Mesenchymal stem cell (in vitro differentiated cells and primary cell): ENCODE measurements around the gene LY86.

ENCODE experiments used
- DNase-seq: peaks from one replicate; pipeline ENCODE4 v3.0.0-alpha.2; 2013
- H2AFZ ChIP-seq: one replicate; pipeline ENCODE4 v1.6.1; 2013; ENCODE audit warnings: low read depth, mild to moderate bottlenecking, control low read depth, inconsistent platforms, low read length, moderate library complexity
- H2AK5ac ChIP-seq: 2 replicates; pipeline ENCODE4 v1.6.1; 2013; ENCODE audit warnings: low read length, moderate library complexity, mild to moderate bottlenecking, inconsistent platforms; ENCODE audit not compliant: severe bottlenecking
- H2BK120ac ChIP-seq: one replicate; pipeline ENCODE4 v1.6.1; 2013; ENCODE audit warnings: low read depth, mild to moderate bottlenecking, inconsistent platforms, low read length, moderate library complexity
- H2BK12ac ChIP-seq, 2 experiments: one replicate each; pipeline ENCODE4 v1.6.1; 2013; ENCODE audit warnings: inconsistent platforms in 2 of 2, low read length in 2 of 2, mild to moderate bottlenecking in 2 of 2, moderate library complexity in 2 of 2, control low read depth in 1 of 2
- H2BK15ac ChIP-seq: one replicate; pipeline ENCODE4 v1.6.1; 2013; ENCODE audit warnings: mild to moderate bottlenecking, low read depth, inconsistent platforms; ENCODE audit not compliant: poor library complexity, severe bottlenecking
- H2BK5ac ChIP-seq: 2 replicates; pipeline ENCODE4 v1.6.1; 2013; ENCODE audit warnings: low read depth, mild to moderate bottlenecking, low read length, control low read depth, inconsistent platforms; ENCODE audit not compliant: poor library complexity, severe bottlenecking
- H3K14ac ChIP-seq, 2 experiments: one replicate each; pipeline ENCODE4 v1.6.1; 2013; ENCODE audit warnings: inconsistent platforms in 2 of 2, low read length in 2 of 2, control low read depth in 1 of 2, mild to moderate bottlenecking in 1 of 2, moderate library complexity in 1 of 2
- H3K18ac ChIP-seq, 2 experiments: one replicate each; pipeline ENCODE4 v1.6.1; 2013; ENCODE audit warnings: inconsistent platforms in 2 of 2, low read length in 2 of 2, control low read depth in 1 of 2, low read depth in 1 of 2, mild to moderate bottlenecking in 1 of 2
- H3K23ac ChIP-seq, 2 experiments: one replicate each; pipeline ENCODE4 v1.6.1; 2013; ENCODE audit warnings: inconsistent platforms in 2 of 2, low read length in 2 of 2, mild to moderate bottlenecking in 2 of 2, moderate library complexity in 2 of 2, control low read depth in 1 of 2
- H3K27ac ChIP-seq: 2 replicates; pipeline ENCODE4 v1.5.1; 2013; ENCODE audit warnings: mild to moderate bottlenecking, moderate library complexity, low read length, control low read depth, inconsistent platforms; ENCODE audit not compliant: poor library complexity, severe bottlenecking
- H3K27me3 ChIP-seq, 2 experiments: 2 replicates each; pipeline versions ENCODE4 v1.6.1 to v1.7.0; 2013; ENCODE audit warnings: low read length in 2 of 2, mild to moderate bottlenecking in 2 of 2, moderate library complexity in 2 of 2, control low read depth in 1 of 2, inconsistent platforms in 1 of 2; ENCODE audit not compliant: control insufficient read depth in 1 of 2, insufficient read depth in 1 of 2
- H3K36me3 ChIP-seq, 2 experiments: 2 replicates each; pipeline versions ENCODE4 v1.6.1 to v1.7.0; 2013; ENCODE audit warnings: low read length in 2 of 2, control low read depth in 1 of 2, inconsistent platforms in 1 of 2, low read depth in 1 of 2, mild to moderate bottlenecking in 1 of 2; ENCODE audit not compliant: insufficient read depth in 2 of 2, control insufficient read depth in 1 of 2
- H3K4ac ChIP-seq, 2 experiments: one replicate each; pipeline ENCODE4 v1.6.1; 2013; ENCODE audit warnings: inconsistent platforms in 2 of 2, low read length in 2 of 2, mild to moderate bottlenecking in 2 of 2, moderate library complexity in 2 of 2, control low read depth in 1 of 2, low read depth in 1 of 2
- H3K4me1 ChIP-seq: 2 replicates; pipeline ENCODE4 v1.6.1; 2013; ENCODE audit warnings: low read depth, low read length, control low read depth; ENCODE audit not compliant: control insufficient read depth, insufficient read depth
- H3K4me2 ChIP-seq: 2 replicates; pipeline ENCODE4 v1.6.1; 2013; ENCODE audit warnings: low read length, mild to moderate bottlenecking, inconsistent platforms; ENCODE audit not compliant: poor library complexity, severe bottlenecking
- H3K4me3 ChIP-seq, 2 experiments: 2 replicates each; pipeline versions ENCODE4 v1.5.1 to v1.7.0; 2013; ENCODE audit warnings: low read length in 2 of 2, mild to moderate bottlenecking in 2 of 2, control low read depth in 1 of 2, low read depth in 1 of 2; ENCODE audit not compliant: insufficient read depth in 1 of 2
- H3K79me1 ChIP-seq: replicated peaks from 2 replicates; pipeline ENCODE4 v1.6.1; 2013; ENCODE audit warnings: mild to moderate bottlenecking, control low read depth, low read length, inconsistent platforms; ENCODE audit not compliant: poor library complexity, severe bottlenecking
- H3K9ac ChIP-seq: 2 replicates; pipeline ENCODE4 v1.7.0; 2013; ENCODE audit warnings: mild to moderate bottlenecking, low read length, moderate library complexity
- H3K9me3 ChIP-seq: 2 replicates; pipeline ENCODE4 v1.7.0; 2013; ENCODE audit warnings: mild to moderate bottlenecking, low read length; ENCODE audit not compliant: control insufficient read depth
- H4K8ac ChIP-seq: one replicate; pipeline ENCODE4 v1.6.1; 2013; ENCODE audit warnings: inconsistent platforms, mild to moderate bottlenecking, low read length, moderate library complexity
- H4K91ac ChIP-seq: one replicate; pipeline ENCODE4 v1.6.1; 2013; ENCODE audit warnings: mild to moderate bottlenecking, low read length, inconsistent platforms
- WGBS: methylation state at CpG from one replicate; pipeline ENCODE4 v1.1.7; 2013; ENCODE audit warnings: mixed read lengths; 5-methylcytosine and 5-hydroxymethylcytosine counted together

The LY86 gene

DNA sequence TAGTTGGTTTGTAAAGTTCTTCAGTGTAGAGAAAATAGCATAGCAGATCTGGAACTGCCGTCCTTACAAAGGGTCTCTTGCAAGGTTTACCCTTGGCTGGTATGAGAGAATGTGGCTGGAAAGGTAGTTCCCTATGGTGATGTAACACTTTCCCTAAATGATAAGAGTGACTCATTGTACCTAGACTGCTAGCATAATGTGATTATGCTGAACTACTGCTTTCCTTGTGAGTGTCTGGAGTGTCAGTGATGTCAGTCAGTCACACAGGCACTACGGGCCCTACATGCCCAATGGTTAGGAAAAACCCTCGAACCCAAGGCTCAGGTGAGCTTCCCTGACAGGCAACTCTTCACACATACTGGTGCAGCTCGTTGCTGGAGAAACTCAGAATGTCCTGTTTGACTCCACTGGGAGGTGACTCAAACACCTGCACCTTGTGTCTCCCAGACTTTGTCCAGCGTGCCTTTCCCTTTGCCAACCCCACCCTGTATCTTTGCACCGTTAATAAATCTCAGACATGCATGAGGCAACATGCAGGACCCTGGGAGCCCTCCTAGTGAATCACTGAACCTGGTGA lies 28.4 kb upstream of the LY86 start:
- no peak overlapping the region for H3K4me3 ChIP-seq
- H4K8ac ChIP-seq = no peak overlapping the region
- 59% methylated on average over 6 of the region's 6 CpGs for WGBS
- H4K91ac ChIP-seq = no peak overlapping the region
- no peak overlapping the region for H2BK12ac ChIP-seq
- H2BK15ac ChIP-seq = no peak overlapping the region
- no peak overlapping the region for H3K18ac ChIP-seq
- H3K27me3 ChIP-seq = peaks cover 0 to 41% of the 10 kb centered on the region in 2 experiments
- H3K4me2 ChIP-seq = no peak overlapping the region
- no peaks in the 10 kb centered on the region for H3K9me3 ChIP-seq
- H2BK120ac ChIP-seq = no peak overlapping the region
- H3K36me3 ChIP-seq = no peaks in the 10 kb centered on the region
- H3K4me1 ChIP-seq = no peaks in the 10 kb centered on the region
- H2AK5ac ChIP-seq = no peak overlapping the region
- H3K79me1 ChIP-seq = no peaks in the 10 kb centered on the region
- no peak overlapping the region for H3K9ac ChIP-seq
- H3K23ac ChIP-seq = no peak overlapping the region
- H2BK5ac ChIP-seq = no peak overlapping the region
- H3K27ac ChIP-seq = no peak overlapping the region
- DNase-seq = no peak
- H2AFZ ChIP-seq = no peak overlapping the region
- no peak overlapping the region for H3K4ac ChIP-seq
- H3K14ac ChIP-seq = no peak overlapping the region

- Histone ChIP-seq H3K36me3 (no peaks in the 10 kb centered on the region), H3K18ac (no peak overlapping the region), H3K4me3 (no peak overlapping the region), H3K9me3 (no peaks in the 10 kb centered on the region), H3K27me3 (peaks cover 0 to 39% of the 10 kb centered on the region in 2 experiments), H2BK120ac (no peak overlapping the region), H3K4me2 (no peak overlapping the region), H2AK5ac (no peak overlapping the region), H3K9ac (no peak overlapping the region), H3K27ac (no peak overlapping the region), H3K4me1 (no peaks in the 10 kb centered on the region), H4K91ac (no peak overlapping the region), H2BK5ac (no peak overlapping the region), H2BK12ac (no peak overlapping the region), H3K4ac (no peak overlapping the region), H3K14ac (no peak overlapping the region), H3K23ac (no peak overlapping the region), H4K8ac (no peak overlapping the region), H2AFZ (no peak overlapping the region), H2BK15ac (no peak overlapping the region), H3K79me1 (no peaks in the 10 kb centered on the region)
- DNase-seq = no peak
- 65% methylated on average over 2 of the region's 3 CpGs for WGBS
These were observed 27.6 kb upstream of the LY86 start for GRCh38 chr6:6560909-6561308.

- H2AK5ac ChIP-seq = no peak overlapping the region
- H3K4me1 ChIP-seq = no peaks in the 10 kb centered on the region
- H3K27me3 ChIP-seq = peaks cover 0 to 52% of the 10 kb centered on the region in 2 experiments
- H3K27ac ChIP-seq = no peak overlapping the region
- no peak overlapping the region for H3K9ac ChIP-seq
- H2BK120ac ChIP-seq = no peak overlapping the region
- no peak for DNase-seq
- WGBS = 49% methylated on average over 3 of the region's 5 CpGs
- H4K91ac ChIP-seq = no peak overlapping the region
- H3K18ac ChIP-seq = no peak overlapping the region
- H3K4ac ChIP-seq = no peak overlapping the region
- no peak overlapping the region for H3K4me3 ChIP-seq
- no peaks in the 10 kb centered on the region for H3K36me3 ChIP-seq
- H3K23ac ChIP-seq = no peak overlapping the region
- H3K14ac ChIP-seq = no peak overlapping the region
- no peak overlapping the region for H2BK5ac ChIP-seq
- H3K4me2 ChIP-seq = no peak overlapping the region
- H3K79me1 ChIP-seq = no peaks in the 10 kb centered on the region
- H4K8ac ChIP-seq = no peak overlapping the region
- H2BK12ac ChIP-seq = no peak overlapping the region
- no peak overlapping the region for H2AFZ ChIP-seq
- H2BK15ac ChIP-seq = no peak overlapping the region
- H3K9me3 ChIP-seq = no peaks in the 10 kb centered on the region
These were observed 24.4 kb upstream of the LY86 start for GRCh38 chr6:6564154-6564553.

DNA sequence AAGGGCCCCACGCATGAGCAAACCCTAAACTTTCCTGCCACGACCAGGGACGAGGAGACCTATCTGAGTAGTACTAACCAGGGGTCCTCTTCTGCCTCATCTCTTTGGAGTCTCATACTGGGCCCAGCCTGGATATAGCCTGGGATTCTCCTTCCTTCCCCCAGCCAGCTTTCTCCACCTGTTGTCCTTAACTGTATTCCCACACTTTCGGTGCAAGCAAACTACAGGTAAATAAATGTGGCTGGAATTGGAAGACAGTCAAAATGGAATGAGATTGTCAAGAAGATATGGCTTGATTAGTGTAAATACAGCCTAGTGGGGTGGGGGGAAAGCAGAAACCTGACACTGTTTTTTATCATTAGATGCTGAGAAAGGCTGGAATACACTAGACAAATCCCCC lies 23.5 kb upstream of the LY86 start:
- no peak overlapping the region for H2BK120ac ChIP-seq
- no peak overlapping the region for H2BK15ac ChIP-seq

More for the DNA sequence above, 23.5 kb upstream of the LY86 start:
- Histone ChIP-seq H3K79me1 (no peaks in the 10 kb centered on the region), H4K91ac (no peak overlapping the region), H3K27me3 (peaks cover 0 to 47% of the 10 kb centered on the region in 2 experiments), H4K8ac (no peak overlapping the region), H2AFZ (no peak overlapping the region), H3K9me3 (no peaks in the 10 kb centered on the region), H3K36me3 (no peaks in the 10 kb centered on the region), H2BK5ac (no peak overlapping the region), H3K4me2 (no peak overlapping the region), H3K4me3 (no peak overlapping the region), H3K23ac (no peak overlapping the region), H3K27ac (no peak overlapping the region), H2BK12ac (no peak overlapping the region), H2AK5ac (no peak overlapping the region), H3K4me1 (no peaks in the 10 kb centered on the region), H3K9ac (no peak overlapping the region), H3K4ac (no peak overlapping the region), H3K14ac (no peak overlapping the region), H3K18ac (no peak overlapping the region)
- no peak for DNase-seq
- 69% methylated on average over 4 of the region's 4 CpGs for WGBS
